Measurements from ENCODE around the gene CAMSAP3. TPM values are rescaled to one million over a fixed set of nuclear protein-coding genes. Genes with fewer than 3 reads are reported as not detected.

The CAMSAP3 gene, protein sequence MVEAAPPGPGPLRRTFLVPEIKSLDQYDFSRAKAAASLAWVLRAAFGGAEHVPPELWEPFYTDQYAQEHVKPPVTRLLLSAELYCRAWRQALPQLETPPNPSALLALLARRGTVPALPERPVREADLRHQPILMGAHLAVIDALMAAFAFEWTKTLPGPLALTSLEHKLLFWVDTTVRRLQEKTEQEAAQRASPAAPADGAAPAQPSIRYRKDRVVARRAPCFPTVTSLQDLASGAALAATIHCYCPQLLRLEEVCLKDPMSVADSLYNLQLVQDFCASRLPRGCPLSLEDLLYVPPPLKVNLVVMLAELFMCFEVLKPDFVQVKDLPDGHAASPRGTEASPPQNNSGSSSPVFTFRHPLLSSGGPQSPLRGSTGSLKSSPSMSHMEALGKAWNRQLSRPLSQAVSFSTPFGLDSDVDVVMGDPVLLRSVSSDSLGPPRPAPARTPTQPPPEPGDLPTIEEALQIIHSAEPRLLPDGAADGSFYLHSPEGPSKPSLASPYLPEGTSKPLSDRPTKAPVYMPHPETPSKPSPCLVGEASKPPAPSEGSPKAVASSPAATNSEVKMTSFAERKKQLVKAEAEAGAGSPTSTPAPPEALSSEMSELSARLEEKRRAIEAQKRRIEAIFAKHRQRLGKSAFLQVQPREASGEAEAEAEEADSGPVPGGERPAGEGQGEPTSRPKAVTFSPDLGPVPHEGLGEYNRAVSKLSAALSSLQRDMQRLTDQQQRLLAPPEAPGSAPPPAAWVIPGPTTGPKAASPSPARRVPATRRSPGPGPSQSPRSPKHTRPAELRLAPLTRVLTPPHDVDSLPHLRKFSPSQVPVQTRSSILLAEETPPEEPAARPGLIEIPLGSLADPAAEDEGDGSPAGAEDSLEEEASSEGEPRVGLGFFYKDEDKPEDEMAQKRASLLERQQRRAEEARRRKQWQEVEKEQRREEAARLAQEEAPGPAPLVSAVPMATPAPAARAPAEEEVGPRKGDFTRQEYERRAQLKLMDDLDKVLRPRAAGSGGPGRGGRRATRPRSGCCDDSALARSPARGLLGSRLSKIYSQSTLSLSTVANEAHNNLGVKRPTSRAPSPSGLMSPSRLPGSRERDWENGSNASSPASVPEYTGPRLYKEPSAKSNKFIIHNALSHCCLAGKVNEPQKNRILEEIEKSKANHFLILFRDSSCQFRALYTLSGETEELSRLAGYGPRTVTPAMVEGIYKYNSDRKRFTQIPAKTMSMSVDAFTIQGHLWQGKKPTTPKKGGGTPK
- not detected in 2 replicates for total RNA-seq

DNA sequence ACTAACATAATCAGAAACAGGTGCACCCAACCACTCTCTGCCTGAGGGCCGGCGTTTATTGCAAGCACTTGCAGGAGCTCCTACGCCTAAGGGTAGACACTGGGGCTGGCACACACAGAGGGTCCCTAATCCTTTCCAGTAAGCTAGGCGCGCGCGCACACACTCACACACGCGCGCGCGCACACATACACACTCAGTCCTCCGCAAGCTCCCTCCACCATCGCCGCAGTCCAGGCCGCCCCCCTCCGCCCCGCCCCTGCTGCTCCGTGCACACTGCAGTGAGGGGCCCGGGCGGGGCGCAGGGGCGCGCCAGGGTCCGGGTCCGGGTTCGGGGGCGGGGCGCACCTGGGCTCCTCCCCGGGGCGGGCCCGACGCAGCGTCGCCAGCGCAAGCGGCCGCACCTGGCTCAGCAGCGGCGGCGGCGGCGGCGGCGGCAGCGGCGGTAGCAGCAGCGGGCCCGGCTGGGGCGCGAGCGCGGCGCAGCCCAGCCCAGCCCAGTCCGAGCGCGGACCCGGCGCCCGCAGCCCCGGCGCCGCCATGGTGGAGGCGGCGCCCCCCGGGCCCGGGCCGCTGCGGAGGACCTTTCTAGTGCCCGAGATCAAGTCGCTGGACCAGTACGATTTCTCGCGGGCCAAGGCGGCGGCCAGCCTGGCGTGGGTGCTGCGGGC, at the start of gene CAMSAP3:
CAMSAP3 (plus strand) TSS at position 398 of the 668 bp plus-strand sequence; CDS start at position 538, 140 bp downstream.
- no peak within 1 kb of the TSS for H3K4me2 ChIP-seq (ENCODE audit: insufficient read depth, low read length)
- H3K9me3 ChIP-seq (ENCODE audit: low read depth, low read length): no peaks in the 10 kb centered on the region
- TF ChIP-seq, protein P1, sequence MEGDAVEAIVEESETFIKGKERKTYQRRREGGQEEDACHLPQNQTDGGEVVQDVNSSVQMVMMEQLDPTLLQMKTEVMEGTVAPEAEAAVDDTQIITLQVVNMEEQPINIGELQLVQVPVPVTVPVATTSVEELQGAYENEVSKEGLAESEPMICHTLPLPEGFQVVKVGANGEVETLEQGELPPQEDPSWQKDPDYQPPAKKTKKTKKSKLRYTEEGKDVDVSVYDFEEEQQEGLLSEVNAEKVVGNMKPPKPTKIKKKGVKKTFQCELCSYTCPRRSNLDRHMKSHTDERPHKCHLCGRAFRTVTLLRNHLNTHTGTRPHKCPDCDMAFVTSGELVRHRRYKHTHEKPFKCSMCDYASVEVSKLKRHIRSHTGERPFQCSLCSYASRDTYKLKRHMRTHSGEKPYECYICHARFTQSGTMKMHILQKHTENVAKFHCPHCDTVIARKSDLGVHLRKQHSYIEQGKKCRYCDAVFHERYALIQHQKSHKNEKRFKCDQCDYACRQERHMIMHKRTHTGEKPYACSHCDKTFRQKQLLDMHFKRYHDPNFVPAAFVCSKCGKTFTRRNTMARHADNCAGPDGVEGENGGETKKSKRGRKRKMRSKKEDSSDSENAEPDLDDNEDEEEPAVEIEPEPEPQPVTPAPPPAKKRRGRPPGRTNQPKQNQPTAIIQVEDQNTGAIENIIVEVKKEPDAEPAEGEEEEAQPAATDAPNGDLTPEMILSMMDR (IDR thresholded peaks at IDR 0.05; ENCODE audit: extremely low read depth, low read depth, low read length): no peak
- no peak within 1 kb of the TSS for H2AFZ ChIP-seq (ENCODE audit: low read length)
- H3K36me3 ChIP-seq (ENCODE audit: insufficient read depth, low read length): no peaks in the 10 kb centered on the region
- peaks cover 21% of the 10 kb centered on the region for H3K27me3 ChIP-seq (ENCODE audit: insufficient read depth, low read length)
- H3K4me1 ChIP-seq (ENCODE audit: insufficient read depth, low read length): no peaks in the 10 kb centered on the region
- H3K79me2 ChIP-seq (ENCODE audit: insufficient read depth, low read length): no peaks in the 10 kb centered on the region
- no peaks in the 10 kb centered on the region for H4K20me1 ChIP-seq (ENCODE audit: insufficient read depth, low read length)
- H3K4me3 ChIP-seq (ENCODE audit: insufficient read depth, low read length): no peak within 1 kb of the TSS
- no peak within 1 kb of the TSS for H3K27ac ChIP-seq (ENCODE audit: low read depth, low read length)
- DNase-seq (ENCODE audit: insufficient read length, low spot score, missing footprints): peak; percentile 62

DNA sequence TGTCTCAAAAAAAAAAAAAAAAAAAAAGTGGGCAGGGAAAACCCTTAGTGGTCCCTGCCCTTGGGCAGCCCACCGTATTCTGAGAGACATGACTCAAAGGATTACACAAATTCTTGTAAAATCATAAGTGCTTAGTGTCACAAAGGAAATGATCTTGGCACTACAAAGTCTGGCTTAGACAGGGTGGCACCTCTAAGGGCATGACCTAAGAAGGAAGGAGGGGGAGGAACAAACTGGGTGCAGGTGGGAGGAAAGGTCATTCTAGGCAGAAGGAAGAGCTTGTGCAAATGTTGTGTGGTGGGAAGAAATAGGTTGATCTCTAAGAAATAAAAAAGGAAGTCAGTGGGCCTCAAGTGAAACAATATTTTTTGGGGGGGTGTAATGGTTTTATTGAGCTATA, 49.8 kb upstream of the CAMSAP3 start:
- no peak overlapping the region for H2AFZ ChIP-seq (ENCODE audit: low read length)
- H4K20me1 ChIP-seq (ENCODE audit: insufficient read depth, low read length): no peaks in the 10 kb centered on the region
- no peak for DNase-seq (ENCODE audit: insufficient read length, low spot score, missing footprints)
- H3K79me2 ChIP-seq (ENCODE audit: insufficient read depth, low read length): no peaks in the 10 kb centered on the region
- no peaks in the 10 kb centered on the region for H3K9me3 ChIP-seq (ENCODE audit: low read depth, low read length)
- no peaks in the 10 kb centered on the region for H3K27me3 ChIP-seq (ENCODE audit: insufficient read depth, low read length)
- H3K36me3 ChIP-seq (ENCODE audit: insufficient read depth, low read length): peaks cover 30% of the 10 kb centered on the region
- no peaks in the 10 kb centered on the region for H3K4me1 ChIP-seq (ENCODE audit: insufficient read depth, low read length)
- TF ChIP-seq, protein P1 (IDR thresholded peaks at IDR 0.05; ENCODE audit: extremely low read depth, low read depth, low read length): no peak
- no peak overlapping the region for H3K4me2 ChIP-seq (ENCODE audit: insufficient read depth, low read length)
- H3K27ac ChIP-seq (ENCODE audit: low read depth, low read length): no peak overlapping the region
- H3K4me3 ChIP-seq (ENCODE audit: insufficient read depth, low read length): no peak overlapping the region

DNA sequence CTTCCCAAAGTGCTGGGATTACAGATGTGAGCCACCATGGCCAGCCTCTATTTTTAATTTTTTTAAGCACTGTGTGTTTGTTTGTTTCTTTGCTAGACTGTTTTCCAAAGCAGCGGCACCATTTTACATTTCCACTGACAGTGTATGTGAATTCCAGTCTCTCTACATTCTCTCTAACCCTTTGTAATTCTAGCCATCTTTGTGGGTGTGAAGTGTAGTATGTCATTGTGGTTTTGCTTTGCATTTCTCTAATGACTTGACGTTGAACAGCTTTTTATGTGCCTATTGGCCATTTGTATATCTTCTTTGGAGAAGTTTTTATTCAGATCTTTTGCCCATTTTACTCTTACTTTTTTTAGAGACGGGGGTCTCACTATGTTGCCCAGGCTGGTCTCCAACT, 48.5 kb upstream of the CAMSAP3 start:
- Histone ChIP-seq H3K27me3 (ENCODE audit: insufficient read depth, low read length) (no peaks in the 10 kb centered on the region), H3K79me2 (ENCODE audit: insufficient read depth, low read length) (no peaks in the 10 kb centered on the region)
- TF ChIP-seq, protein P1 (IDR thresholded peaks at IDR 0.05; ENCODE audit: extremely low read depth, low read depth, low read length): no peak

More for the DNA sequence above, 48.5 kb upstream of the CAMSAP3 start:
- H3K4me1 ChIP-seq (ENCODE audit: insufficient read depth, low read length): no peaks in the 10 kb centered on the region
- no peaks in the 10 kb centered on the region for H4K20me1 ChIP-seq (ENCODE audit: insufficient read depth, low read length)
- H3K36me3 ChIP-seq (ENCODE audit: insufficient read depth, low read length): peaks cover 21% of the 10 kb centered on the region
- no peak for DNase-seq (ENCODE audit: insufficient read length, low spot score, missing footprints)
- H3K27ac ChIP-seq (ENCODE audit: low read depth, low read length): no peak overlapping the region
- H2AFZ ChIP-seq (ENCODE audit: low read length): no peak overlapping the region
- no peaks in the 10 kb centered on the region for H3K9me3 ChIP-seq (ENCODE audit: low read depth, low read length)
- no peak overlapping the region for H3K4me2 ChIP-seq (ENCODE audit: insufficient read depth, low read length)
- H3K4me3 ChIP-seq (ENCODE audit: insufficient read depth, low read length): no peak overlapping the region

Data from osteoblast (primary cell).